ENCODE data around the gene ADGRL2. TPM values are rescaled to one million over a fixed set of nuclear protein-coding genes. Genes with fewer than 3 reads are reported as not detected.

The ADGRL2 gene
- total RNA-seq, 1 experiment from 2014 or later: 0.20 TPM

DNA sequence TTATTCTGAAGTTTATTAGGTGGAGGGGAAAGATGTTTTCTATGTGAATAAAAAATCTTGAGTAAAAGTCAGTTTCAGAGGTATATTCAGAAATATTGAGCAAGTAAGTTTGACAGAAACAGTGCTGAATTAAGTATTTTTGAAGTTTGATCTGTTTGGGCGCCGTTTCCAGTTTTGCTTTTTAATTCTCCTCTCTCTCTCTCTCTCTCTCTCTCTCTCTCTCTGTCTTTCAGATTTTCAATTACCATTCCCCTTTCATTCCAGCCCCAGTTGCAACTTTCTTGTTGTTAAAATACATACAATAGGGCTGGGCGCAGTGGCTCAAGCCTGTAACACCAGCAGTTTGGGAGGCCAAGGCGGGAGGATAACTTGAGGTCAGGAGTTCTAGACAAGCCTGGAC is 24.0 kb downstream of the ADGRL2 start (continued):
- TF ChIP-seq, protein P1, sequence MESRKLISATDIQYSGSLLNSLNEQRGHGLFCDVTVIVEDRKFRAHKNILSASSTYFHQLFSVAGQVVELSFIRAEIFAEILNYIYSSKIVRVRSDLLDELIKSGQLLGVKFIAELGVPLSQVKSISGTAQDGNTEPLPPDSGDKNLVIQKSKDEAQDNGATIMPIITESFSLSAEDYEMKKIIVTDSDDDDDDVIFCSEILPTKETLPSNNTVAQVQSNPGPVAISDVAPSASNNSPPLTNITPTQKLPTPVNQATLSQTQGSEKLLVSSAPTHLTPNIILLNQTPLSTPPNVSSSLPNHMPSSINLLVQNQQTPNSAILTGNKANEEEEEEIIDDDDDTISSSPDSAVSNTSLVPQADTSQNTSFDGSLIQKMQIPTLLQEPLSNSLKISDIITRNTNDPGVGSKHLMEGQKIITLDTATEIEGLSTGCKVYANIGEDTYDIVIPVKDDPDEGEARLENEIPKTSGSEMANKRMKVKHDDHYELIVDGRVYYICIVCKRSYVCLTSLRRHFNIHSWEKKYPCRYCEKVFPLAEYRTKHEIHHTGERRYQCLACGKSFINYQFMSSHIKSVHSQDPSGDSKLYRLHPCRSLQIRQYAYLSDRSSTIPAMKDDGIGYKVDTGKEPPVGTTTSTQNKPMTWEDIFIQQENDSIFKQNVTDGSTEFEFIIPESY (IDR thresholded peaks at IDR 0.05; ENCODE audit: extremely low read depth, insufficient replicate concordance, low read length): no peak
- TF ChIP-seq, protein P2, sequence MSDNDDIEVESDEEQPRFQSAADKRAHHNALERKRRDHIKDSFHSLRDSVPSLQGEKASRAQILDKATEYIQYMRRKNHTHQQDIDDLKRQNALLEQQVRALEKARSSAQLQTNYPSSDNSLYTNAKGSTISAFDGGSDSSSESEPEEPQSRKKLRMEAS (IDR thresholded peaks at IDR 0.05): no peak

DNA sequence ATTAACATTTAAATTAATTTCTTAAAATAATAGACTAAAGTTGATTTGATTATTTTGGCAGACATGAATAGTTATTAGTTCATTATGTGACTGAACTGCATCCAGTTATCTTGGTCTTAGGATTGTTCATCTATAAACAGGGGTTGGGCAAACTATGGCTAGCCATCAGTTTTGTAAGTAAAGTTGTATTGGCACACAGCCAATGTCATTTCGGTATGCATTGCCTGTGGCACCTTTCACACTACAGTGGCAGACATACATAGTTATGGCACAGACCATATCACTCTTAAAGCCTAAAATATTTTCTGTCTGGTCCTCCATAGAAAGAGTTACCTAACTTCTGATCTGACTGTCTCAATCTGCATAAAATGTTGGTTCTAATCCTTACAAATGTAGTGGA is 27.2 kb downstream of the ADGRL2 start:
- BruUV-seq (replicated peaks): no TSS peak
- no peak overlapping the region for H3K4me3 ChIP-seq (replicated peaks in 1 of 2; ENCODE audit: low read depth in 1 of 2, low read length in 2 of 2)
- no peaks in the 10 kb centered on the region for H3K9me3 ChIP-seq (ENCODE audit: control insufficient read depth in 1 of 2, insufficient read depth in 1 of 2, low read depth in 1 of 2, low read length in 2 of 2)
- no peaks in the 10 kb centered on the region for H4K20me1 ChIP-seq (ENCODE audit: insufficient read depth)
- H3K27ac ChIP-seq (ENCODE audit: low read depth, low read length): no peak overlapping the region
- POLR2A ChIA-PET: no interaction called here
- H2AFZ ChIP-seq (ENCODE audit: low read depth, low read length, poor library complexity, severe bottlenecking): no peak overlapping the region
- H3K36me3 ChIP-seq (ENCODE audit: control insufficient read depth in 1 of 2, insufficient read depth in 2 of 2, low read length in 2 of 2): no peaks in the 10 kb centered on the region; a peak in 1 of 4 replicates
- RAD21 ChIA-PET (ENCODE audit: low non-redundant PET in 1 of 2, low total read pairs in 2 of 2, uncharacterized antibody in 2 of 2, unreplicated experiment in 2 of 2): no interaction called here
- no peak overlapping the region for H3K9ac ChIP-seq (ENCODE audit: low read length)
- CTCF ChIA-PET: no interaction called here
- H3K4me1 ChIP-seq (ENCODE audit: control insufficient read depth in 1 of 2, insufficient read depth in 2 of 2, low read length in 2 of 2): no peaks in the 10 kb centered on the region
- TF ChIP-seq ZNF274 (IDR thresholded peaks at IDR 0.05; ENCODE audit: low read depth, low read length) (no peak), EGR1 (IDR thresholded peaks at IDR 0.05; ENCODE audit: low read depth) (no peak), SP1 (IDR thresholded peaks at IDR 0.05; ENCODE audit: low read depth) (no peak), ELF1 (IDR thresholded peaks at IDR 0.05; ENCODE audit: borderline replicate concordance, low read depth) (no peak), SRF (IDR thresholded peaks at IDR 0.05; ENCODE audit: low read depth) (no peak), CEBPB (IDR thresholded peaks at IDR 0.05; ENCODE audit: low read depth) (no peak), SIN3A (IDR thresholded peaks at IDR 0.05; ENCODE audit: low read depth) (no peak), RAD21 (IDR thresholded peaks at IDR 0.05; ENCODE audit: low read depth) (no peak), EZH2phosphoT487 (IDR thresholded peaks at IDR 0.05; ENCODE audit: borderline replicate concordance) (no peak), ZFX (IDR thresholded peaks at IDR 0.05) (no peak), YY1 (IDR thresholded peaks at IDR 0.05; ENCODE audit: extremely low read depth, insufficient replicate concordance, low read depth, low read length) (no peak), POLR2AphosphoS5 (IDR thresholded peaks at IDR 0.05; ENCODE audit: low read depth, low read length) (no peak)
- TF ChIP-seq, protein P1 (IDR thresholded peaks at IDR 0.05; ENCODE audit: extremely low read depth, insufficient replicate concordance, low read length): no peak
- TF ChIP-seq, protein P3, sequence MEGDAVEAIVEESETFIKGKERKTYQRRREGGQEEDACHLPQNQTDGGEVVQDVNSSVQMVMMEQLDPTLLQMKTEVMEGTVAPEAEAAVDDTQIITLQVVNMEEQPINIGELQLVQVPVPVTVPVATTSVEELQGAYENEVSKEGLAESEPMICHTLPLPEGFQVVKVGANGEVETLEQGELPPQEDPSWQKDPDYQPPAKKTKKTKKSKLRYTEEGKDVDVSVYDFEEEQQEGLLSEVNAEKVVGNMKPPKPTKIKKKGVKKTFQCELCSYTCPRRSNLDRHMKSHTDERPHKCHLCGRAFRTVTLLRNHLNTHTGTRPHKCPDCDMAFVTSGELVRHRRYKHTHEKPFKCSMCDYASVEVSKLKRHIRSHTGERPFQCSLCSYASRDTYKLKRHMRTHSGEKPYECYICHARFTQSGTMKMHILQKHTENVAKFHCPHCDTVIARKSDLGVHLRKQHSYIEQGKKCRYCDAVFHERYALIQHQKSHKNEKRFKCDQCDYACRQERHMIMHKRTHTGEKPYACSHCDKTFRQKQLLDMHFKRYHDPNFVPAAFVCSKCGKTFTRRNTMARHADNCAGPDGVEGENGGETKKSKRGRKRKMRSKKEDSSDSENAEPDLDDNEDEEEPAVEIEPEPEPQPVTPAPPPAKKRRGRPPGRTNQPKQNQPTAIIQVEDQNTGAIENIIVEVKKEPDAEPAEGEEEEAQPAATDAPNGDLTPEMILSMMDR (IDR thresholded peaks at IDR 0.05 in 2 of 3, conservative IDR thresholded peaks at IDR 0.05 in 1 of 3; ENCODE audit: borderline replicate concordance in 1 of 3, insufficient read depth in 1 of 3, low read depth in 2 of 3, low read length in 2 of 3): no peak
- intact Hi-C loops (cut with micrococcal nuclease): no loop called here
- DNase-seq (ENCODE audit: low read depth, low spot score) (no peak), ATAC-seq (no peak)
- no peak overlapping the region for H3K4me2 ChIP-seq (ENCODE audit: low read length)
- H3K9me2 ChIP-seq (ENCODE audit: insufficient read depth): no peaks in the 10 kb centered on the region
- H3K79me2 ChIP-seq (ENCODE audit: insufficient read depth, low read length): no peaks in the 10 kb centered on the region
- 0 out of 2 replicates have a peak, but pooled peaks cover 9% of the 10 kb centered on the region for H3K27me3 ChIP-seq (ENCODE audit: insufficient read depth, low read length)
